HEK293 (cell line): Measurements from ENCODE around the gene PAX2.

Experiments used
- BCL11A ChIP-seq: fragments of 450-650 bp; formaldehyde crosslinking; IDR thresholded peaks from 2 replicates; pipeline ENCODE4 v1.5.1; 2016; ENCODE audit warnings: low read depth, missing biosample characterization, missing genetic modification characterization
- BCL11B ChIP-seq: fragments of 450-650 bp; formaldehyde crosslinking; IDR thresholded peaks from 2 replicates; pipeline ENCODE4 v1.5.1; 2016; ENCODE audit warnings: low read depth, missing biosample characterization, missing genetic modification characterization
- EGR2 ChIP-seq: fragments of 450-650 bp; formaldehyde crosslinking; IDR thresholded peaks from 2 replicates; pipeline ENCODE4 v1.5.1; 2016; ENCODE audit warnings: low read depth, missing biosample characterization, missing genetic modification characterization
- ELK4 ChIP-seq: IDR thresholded peaks from 2 replicates; pipeline ENCODE4 v1.6.1; 2011; ENCODE audit warnings: mild to moderate bottlenecking, low read depth, low read length, borderline replicate concordance
- KLF1 ChIP-seq: fragments of 450-650 bp; formaldehyde crosslinking; IDR thresholded peaks from 2 replicates; pipeline ENCODE4 v1.5.1; 2016; ENCODE audit warnings: missing biosample characterization, missing genetic modification characterization
- KLF7 ChIP-seq: fragments of 450-650 bp; formaldehyde crosslinking; IDR thresholded peaks from 2 replicates; pipeline ENCODE4 v1.5.1; 2016; ENCODE audit warnings: missing biosample characterization, missing genetic modification characterization, borderline replicate concordance
- KLF9 ChIP-seq: fragments of 450-650 bp; formaldehyde crosslinking; IDR thresholded peaks from 2 replicates; pipeline ENCODE4 v1.5.1; 2016; ENCODE audit warnings: missing biosample characterization, missing genetic modification characterization, low read depth
- ZBTB8A ChIP-seq: fragments of 450-650 bp; formaldehyde crosslinking; IDR thresholded peaks from 2 replicates; pipeline ENCODE4 v1.5.1; 2016; ENCODE audit warnings: missing biosample characterization, missing genetic modification characterization
- ZFP3 ChIP-seq: fragments of 450-650 bp; formaldehyde crosslinking; IDR thresholded peaks from 2 replicates; pipeline ENCODE4 v1.5.1; 2016; ENCODE audit warnings: low read depth, missing biosample characterization, missing genetic modification characterization
- ZNF169 ChIP-seq: fragments of 450-650 bp; formaldehyde crosslinking; IDR thresholded peaks from 2 replicates; pipeline ENCODE4 v1.5.1; 2016; ENCODE audit warnings: missing biosample characterization, missing genetic modification characterization
- ZNF174 ChIP-seq: fragments of 450-650 bp; formaldehyde crosslinking; IDR thresholded peaks from 2 replicates; pipeline ENCODE4 v1.5.0; 2017; ENCODE audit warnings: missing biosample characterization, mild to moderate bottlenecking, missing genetic modification characterization
- ZNF18 ChIP-seq: fragments of 450-650 bp; formaldehyde crosslinking; IDR thresholded peaks from 2 replicates; pipeline ENCODE4 v1.5.1; 2016; ENCODE audit warnings: missing biosample characterization, missing genetic modification characterization
- ZNF2 ChIP-seq: fragments of 450-650 bp; formaldehyde crosslinking; IDR thresholded peaks from 2 replicates; pipeline ENCODE4 v1.5.1; 2016; ENCODE audit warnings: missing biosample characterization, missing genetic modification characterization
- ZNF221 ChIP-seq: fragments of 450-650 bp; formaldehyde crosslinking; IDR thresholded peaks from 2 replicates; pipeline ENCODE4 v1.5.1; 2017; ENCODE audit warnings: missing biosample characterization, missing genetic modification characterization, borderline replicate concordance
- ZNF37A ChIP-seq: fragments of 450-650 bp; IDR thresholded peaks from 2 replicates; pipeline ENCODE4 v1.5.1; 2018; ENCODE audit warnings: missing biosample characterization, missing genetic modification characterization
- ZNF529 ChIP-seq: fragments of 450-650 bp; formaldehyde crosslinking; IDR thresholded peaks from 2 replicates; pipeline ENCODE4 v1.5.1; 2017; ENCODE audit warnings: missing genetic modification characterization, missing biosample characterization; ENCODE audit not compliant: insufficient replicate concordance
- ZNF555 ChIP-seq: fragments of 450-650 bp; formaldehyde crosslinking; conservative IDR thresholded peaks from 2 replicates; pipeline ENCODE4 v1.5.1; 2017; ENCODE audit warnings: missing biosample characterization, mild to moderate bottlenecking, missing genetic modification characterization, inconsistent platforms
- ZNF571 ChIP-seq: fragments of 450-650 bp; formaldehyde crosslinking; IDR thresholded peaks from 2 replicates; pipeline ENCODE4 v1.5.0; 2017; ENCODE audit warnings: missing biosample characterization, missing genetic modification characterization
- ZNF626 ChIP-seq: fragments of 450-650 bp; sonication (Bioruptor Pico); formaldehyde crosslinking; IDR thresholded peaks from 2 replicates; pipeline ENCODE4 v1.5.1; 2018; ENCODE audit warnings: missing biosample characterization, missing genetic modification characterization, inconsistent platforms
- ZNF654 ChIP-seq: fragments of 450-650 bp; formaldehyde crosslinking; IDR thresholded peaks from 2 replicates; pipeline ENCODE4 v1.5.1; 2016; ENCODE audit warnings: low read depth, missing biosample characterization, missing genetic modification characterization
- ZNF704 ChIP-seq: fragments of 450-650 bp; formaldehyde crosslinking; IDR thresholded peaks from 2 replicates; pipeline ENCODE4 v1.5.1; 2016; ENCODE audit warnings: missing biosample characterization, missing genetic modification characterization
- ZNF785 ChIP-seq: fragments of 450-650 bp; formaldehyde crosslinking; IDR thresholded peaks from 2 replicates; pipeline ENCODE4 v1.5.1; 2016; ENCODE audit warnings: missing biosample characterization, missing genetic modification characterization
- ZNF830 ChIP-seq: fragments of 450-650 bp; IDR thresholded peaks from 2 replicates; pipeline ENCODE4 v1.5.0; 2018; ENCODE audit warnings: missing biosample characterization, missing genetic modification characterization, low read depth, mild to moderate bottlenecking, moderate library complexity
- ZNF843 ChIP-seq: fragments of 450-650 bp; formaldehyde crosslinking; IDR thresholded peaks from 2 replicates; pipeline ENCODE4 v1.5.1; 2016; ENCODE audit warnings: missing biosample characterization, missing genetic modification characterization
- ZSCAN30 ChIP-seq: fragments of 450-650 bp; IDR thresholded peaks from 2 replicates; pipeline ENCODE4 v1.5.1; 2018; ENCODE audit warnings: missing biosample characterization, mild to moderate bottlenecking, missing genetic modification characterization, moderate library complexity
- TF ChIP-seq, protein P1 (sequence below): fragments of 450-650 bp; formaldehyde crosslinking; conservative IDR thresholded peaks from 2 replicates; pipeline ENCODE4 v1.5.1; 2016; ENCODE audit warnings: low read depth, missing biosample characterization, missing genetic modification characterization
- TF ChIP-seq, protein P2 (sequence below): fragments of 450-650 bp; formaldehyde crosslinking; IDR thresholded peaks from 2 replicates; pipeline ENCODE4 v1.5.1; 2017; ENCODE audit warnings: missing biosample characterization, missing genetic modification characterization
- TF ChIP-seq, protein P3 (sequence below): fragments of 450-650 bp; formaldehyde crosslinking; IDR thresholded peaks from 2 replicates; pipeline ENCODE4 v1.5.1; 2016; ENCODE audit warnings: missing biosample characterization, missing genetic modification characterization

The PAX2 gene

DNA sequence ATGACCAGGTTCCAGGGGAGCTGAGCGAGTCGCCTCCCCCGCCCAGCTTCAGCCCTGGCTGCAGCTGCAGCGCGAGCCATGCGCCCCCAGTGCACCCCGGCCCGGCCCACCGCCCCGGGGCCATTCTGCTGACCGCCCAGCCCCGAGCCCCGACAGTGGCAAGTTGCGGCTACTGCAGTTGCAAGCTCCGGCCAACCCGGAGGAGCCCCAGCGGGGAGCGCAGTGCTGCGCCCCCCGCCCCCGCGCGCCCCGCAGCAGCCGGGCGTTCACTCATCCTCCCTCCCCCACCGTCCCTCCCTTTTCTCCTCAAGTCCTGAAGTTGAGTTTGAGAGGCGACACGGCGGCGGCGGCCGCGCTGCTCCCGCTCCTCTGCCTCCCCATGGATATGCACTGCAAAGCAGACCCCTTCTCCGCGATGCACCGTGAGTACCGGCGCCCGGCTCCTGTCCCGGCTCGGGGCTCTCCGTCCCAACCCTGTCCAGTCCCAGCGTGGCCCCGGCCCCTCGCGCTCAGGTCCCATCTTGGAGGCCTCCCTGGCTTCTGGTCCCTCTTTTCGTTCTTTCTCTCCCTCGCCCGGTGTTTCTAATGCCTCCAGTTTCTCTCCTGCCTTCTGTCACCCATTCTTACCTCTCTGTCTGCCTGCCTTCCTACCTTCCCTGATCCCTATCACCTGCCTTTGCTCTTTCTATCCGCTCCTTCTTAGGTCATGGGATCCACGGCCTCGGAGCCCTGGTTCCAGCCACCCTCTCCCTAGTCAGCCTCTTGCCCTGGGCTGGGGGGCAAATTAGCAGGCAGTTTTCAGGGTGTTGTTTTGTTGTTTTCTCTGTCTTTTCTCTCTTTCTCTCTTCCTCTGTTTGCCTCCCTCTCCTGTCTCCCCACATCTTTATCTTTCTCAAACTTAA is 751 bp downstream of the PAX2 start (continued):
- TF ChIP-seq ZNF555 (tag by site-specific recombination), result no peak
- no peak for TF ChIP-seq ZNF654
- TF ChIP-seq, protein P1, sequence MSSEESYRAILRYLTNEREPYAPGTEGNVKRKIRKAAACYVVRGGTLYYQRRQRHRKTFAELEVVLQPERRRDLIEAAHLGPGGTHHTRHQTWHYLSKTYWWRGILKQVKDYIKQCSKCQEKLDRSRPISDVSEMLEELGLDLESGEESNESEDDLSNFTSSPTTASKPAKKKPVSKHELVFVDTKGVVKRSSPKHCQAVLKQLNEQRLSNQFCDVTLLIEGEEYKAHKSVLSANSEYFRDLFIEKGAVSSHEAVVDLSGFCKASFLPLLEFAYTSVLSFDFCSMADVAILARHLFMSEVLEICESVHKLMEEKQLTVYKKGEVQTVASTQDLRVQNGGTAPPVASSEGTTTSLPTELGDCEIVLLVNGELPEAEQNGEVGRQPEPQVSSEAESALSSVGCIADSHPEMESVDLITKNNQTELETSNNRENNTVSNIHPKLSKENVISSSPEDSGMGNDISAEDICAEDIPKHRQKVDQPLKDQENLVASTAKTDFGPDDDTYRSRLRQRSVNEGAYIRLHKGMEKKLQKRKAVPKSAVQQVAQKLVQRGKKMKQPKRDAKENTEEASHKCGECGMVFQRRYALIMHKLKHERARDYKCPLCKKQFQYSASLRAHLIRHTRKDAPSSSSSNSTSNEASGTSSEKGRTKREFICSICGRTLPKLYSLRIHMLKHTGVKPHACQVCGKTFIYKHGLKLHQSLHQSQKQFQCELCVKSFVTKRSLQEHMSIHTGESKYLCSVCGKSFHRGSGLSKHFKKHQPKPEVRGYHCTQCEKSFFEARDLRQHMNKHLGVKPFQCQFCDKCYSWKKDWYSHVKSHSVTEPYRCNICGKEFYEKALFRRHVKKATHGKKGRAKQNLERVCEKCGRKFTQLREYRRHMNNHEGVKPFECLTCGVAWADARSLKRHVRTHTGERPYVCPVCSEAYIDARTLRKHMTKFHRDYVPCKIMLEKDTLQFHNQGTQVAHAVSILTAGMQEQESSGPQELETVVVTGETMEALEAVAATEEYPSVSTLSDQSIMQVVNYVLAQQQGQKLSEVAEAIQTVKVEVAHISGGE (tag by site-specific recombination), result no peak
- TF ChIP-seq ELK4, result no peak
- peak; percentile 63 for TF ChIP-seq EGR2
- TF ChIP-seq KLF9 (tag by site-specific recombination), result peak; percentile 49; the same call in 1 of the 2 replicates
- TF ChIP-seq ZNF2 (tag by site-specific recombination), result no peak
- TF ChIP-seq ZNF704 (tag by site-specific recombination), result no peak
- peak; percentile 8; the same call in 1 of the 2 replicates for TF ChIP-seq ZSCAN30 (tag by site-specific recombination)
- no peak for TF ChIP-seq ZNF169 (tag by site-specific recombination)
- TF ChIP-seq ZNF843, result no peak
- no peak for TF ChIP-seq ZFP3 (tag by site-specific recombination)
- no peak for TF ChIP-seq ZNF37A
- TF ChIP-seq ZNF18 (tag by site-specific recombination), result no peak
- no peak for TF ChIP-seq ZNF174 (tag by site-specific recombination)
- TF ChIP-seq KLF1 (tag by site-specific recombination), result peak; percentile 43; the same call in 1 of the 2 replicates
- TF ChIP-seq, protein P2, sequence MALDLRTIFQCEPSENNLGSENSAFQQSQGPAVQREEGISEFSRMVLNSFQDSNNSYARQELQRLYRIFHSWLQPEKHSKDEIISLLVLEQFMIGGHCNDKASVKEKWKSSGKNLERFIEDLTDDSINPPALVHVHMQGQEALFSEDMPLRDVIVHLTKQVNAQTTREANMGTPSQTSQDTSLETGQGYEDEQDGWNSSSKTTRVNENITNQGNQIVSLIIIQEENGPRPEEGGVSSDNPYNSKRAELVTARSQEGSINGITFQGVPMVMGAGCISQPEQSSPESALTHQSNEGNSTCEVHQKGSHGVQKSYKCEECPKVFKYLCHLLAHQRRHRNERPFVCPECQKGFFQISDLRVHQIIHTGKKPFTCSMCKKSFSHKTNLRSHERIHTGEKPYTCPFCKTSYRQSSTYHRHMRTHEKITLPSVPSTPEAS (tag by site-specific recombination), result no peak
- no peak for TF ChIP-seq BCL11A (tag by site-specific recombination)
- TF ChIP-seq ZNF571 (tag by site-specific recombination), result no peak
- TF ChIP-seq ZNF830, result no peak
- no peak for TF ChIP-seq ZNF529 (tag by site-specific recombination)
- no peak for TF ChIP-seq ZNF626
- TF ChIP-seq, protein P3, sequence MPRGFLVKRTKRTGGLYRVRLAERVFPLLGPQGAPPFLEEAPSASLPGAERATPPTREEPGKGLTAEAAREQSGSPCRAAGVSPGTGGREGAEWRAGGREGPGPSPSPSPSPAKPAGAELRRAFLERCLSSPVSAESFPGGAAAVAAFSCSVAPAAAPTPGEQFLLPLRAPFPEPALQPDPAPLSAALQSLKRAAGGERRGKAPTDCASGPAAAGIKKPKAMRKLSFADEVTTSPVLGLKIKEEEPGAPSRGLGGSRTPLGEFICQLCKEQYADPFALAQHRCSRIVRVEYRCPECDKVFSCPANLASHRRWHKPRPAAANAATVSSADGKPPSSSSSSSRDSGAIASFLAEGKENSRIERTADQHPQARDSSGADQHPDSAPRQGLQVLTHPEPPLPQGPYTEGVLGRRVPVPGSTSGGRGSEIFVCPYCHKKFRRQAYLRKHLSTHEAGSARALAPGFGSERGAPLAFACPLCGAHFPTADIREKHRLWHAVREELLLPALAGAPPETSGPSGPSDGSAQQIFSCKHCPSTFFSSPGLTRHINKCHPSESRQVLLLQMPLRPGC (tag by site-specific recombination), result no peak
- TF ChIP-seq ZBTB8A (tag by site-specific recombination), result peak; percentile 67
- no peak for TF ChIP-seq ZNF221
- TF ChIP-seq KLF7 (tag by site-specific recombination), result no peak
- TF ChIP-seq ZNF785 (tag by site-specific recombination), result no peak
- no peak for TF ChIP-seq BCL11B (tag by site-specific recombination)
